ENCODE results near the gene HHEX.
"Not testable (repeated sequence)": the region's sequence is repeated elsewhere in the genome, so short reads cannot be mapped to it uniquely, and the experiment has no call there.

The HHEX gene

GRCh38 chr10:92689663-92690210 is at the start of gene HHEX:
HHEX (plus strand) TSS chr10:92689955; CDS start chr10:92689987, 32 bp downstream.
- DNase-seq, result no peak

- DNase-seq, result no peak
Measured at GRCh38 chr10:92640107-92640506, 49.6 kb upstream of the HHEX start.

GRCh38 chr10:92641492-92641891 is 48.3 kb upstream of the HHEX start:
- no peak for DNase-seq

GRCh38 chr10:92644921-92645320 is 44.8 kb upstream of the HHEX start:
- no peak for DNase-seq

- not testable (repeated sequence) for DNase-seq
Measured at GRCh38 chr10:92650864-92651263, 38.9 kb upstream of the HHEX start.

- no peak for DNase-seq
Measured at GRCh38 chr10:92655426-92655825, 34.3 kb upstream of the HHEX start.

GRCh38 chr10:92656266-92656961 is 33.3 kb upstream of the HHEX start:
- DNase-seq, result no peak

- DNase-seq, result no peak
Measured at GRCh38 chr10:92657024-92657423, 32.7 kb upstream of the HHEX start.

- DNase-seq, result no peak
Measured at GRCh38 chr10:92662848-92663247, 26.9 kb upstream of the HHEX start.

GRCh38 chr10:92664322-92664721 is 25.4 kb upstream of the HHEX start:
- no peak for DNase-seq

- no peak for DNase-seq
Measured at GRCh38 chr10:92667078-92667477, 22.7 kb upstream of the HHEX start.

- no peak for DNase-seq
Measured at GRCh38 chr10:92677708-92678107, 12.0 kb upstream of the HHEX start.

- DNase-seq, result no peak
Measured at GRCh38 chr10:92678206-92678605, 11.5 kb upstream of the HHEX start.

GRCh38 chr10:92681306-92681834 is 8.4 kb upstream of the HHEX start:
- no peak for DNase-seq

GRCh38 chr10:92688573-92688926 is 1.2 kb upstream of the HHEX start:
- no peak for DNase-seq

GRCh38 chr10:92688927-92689662 is 660 bp upstream of the HHEX start:
- DNase-seq, result peak; percentile 43

- DNase-seq, result peak; percentile 68
Measured at GRCh38 chr10:92690211-92690914, 608 bp downstream of the HHEX start.

- no peak for DNase-seq
Measured at GRCh38 chr10:92690915-92691590, 1.3 kb downstream of the HHEX start.

GRCh38 chr10:92691591-92692079 is 1.9 kb downstream of the HHEX start:
- no peak for DNase-seq

- DNase-seq, result no peak
Measured at GRCh38 chr10:92692080-92692671, 2.4 kb downstream of the HHEX start.

GRCh38 chr10:92692697-92693533 is 3.2 kb downstream of the HHEX start:
- no peak for DNase-seq

Data from activated CD4-positive, CD25-positive, alpha-beta regulatory T cell treated with anti-CD3 and anti-CD28 coated beads, Interleukin-2, amount 50 U/mL, for 72 hours (primary cell).